GM23338 (cell line): ENCODE data around the gene CDCA7L.

Experiments
- CTCF ChIP-seq, 2 experiments: fragments of 200-600 bp in 1 of 2; sonication (generic) in 1 of 2; conservative IDR thresholded peaks; 2 replicates each; pipeline versions ENCODE4 v1.5.1 to v1.6.1; 2016 to 2017; ENCODE audit warnings: antibody characterized with exemption in 2 of 2, low read depth in 2 of 2, mild to moderate bottlenecking in 2 of 2, moderate library complexity in 1 of 2
- EZH2phosphoT487 ChIP-seq: fragments of 200-600 bp; sonication (generic); IDR thresholded peaks from one replicate; pipeline ENCODE4 v1.8.1; 2018; ENCODE audit warnings: antibody characterized with exemption; ENCODE audit not compliant: unreplicated experiment
- POLR2AphosphoS5 ChIP-seq: IDR thresholded peaks from 2 replicates; pipeline ENCODE4 v1.6.1; 2016; ENCODE audit warnings: antibody characterized with exemption, low read depth

DNA sequence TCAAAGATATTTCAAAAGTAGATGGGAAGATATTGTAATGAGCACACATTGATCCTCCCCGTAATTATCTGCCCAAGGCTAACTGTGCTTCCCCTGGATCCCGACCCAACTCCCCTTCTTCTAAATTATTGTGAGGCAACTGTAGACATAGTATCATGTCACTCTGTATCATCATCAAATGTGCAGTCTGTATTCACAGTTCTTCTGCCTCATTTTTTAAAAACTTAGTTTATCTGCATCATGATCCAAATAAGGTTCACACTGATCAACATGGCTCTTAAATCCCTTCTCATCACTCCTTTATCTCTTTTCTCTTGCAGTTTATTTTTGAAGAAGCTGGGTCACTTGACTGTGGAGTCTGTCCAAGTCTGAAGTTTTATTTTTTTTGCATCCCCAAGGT is 27.5 kb downstream of the CDCA7L start:
- no peak for TF ChIP-seq CTCF (conservative IDR thresholded peaks at IDR 0.05; ENCODE audit: low read depth in 2 of 2)
- no peak for TF ChIP-seq POLR2AphosphoS5
- TF ChIP-seq EZH2phosphoT487: no peak
